GM23248 (cell line): Measurements from ENCODE around the gene MACF1. TPM values are rescaled to one million over a fixed set of nuclear protein-coding genes. Genes with fewer than 3 reads are reported as not detected.
"Not testable (repeated sequence)": the region's sequence is repeated elsewhere in the genome, so short reads cannot be mapped to it uniquely, and the experiment has no call there.

Experiments
- DNase-seq: peaks from one replicate; pipeline ENCODE4 v3.0.0-alpha.2; 2015
- H2AFZ ChIP-seq: fragments of 200-600 bp; sonication (generic); 2 replicates; pipeline ENCODE4 v1.6.1; 2016; ENCODE audit warnings: antibody characterized with exemption
- H3F3A ChIP-seq: fragments of 200-600 bp; sonication (generic); 2 replicates; pipeline ENCODE4 v1.6.1; 2016; ENCODE audit warnings: mild to moderate bottlenecking, antibody characterized with exemption, mixed run types; ENCODE audit not compliant: insufficient read depth
- H3K27ac ChIP-seq: fragments of 200-600 bp; sonication (generic); 2 replicates; pipeline ENCODE4 v1.5.1; 2016; ENCODE audit warnings: mild to moderate bottlenecking
- H3K27me3 ChIP-seq: fragments of 200-600 bp; sonication (generic); replicated peaks from 2 replicates; pipeline ENCODE4 v1.6.1; 2016; ENCODE audit warnings: mild to moderate bottlenecking; ENCODE audit not compliant: insufficient read depth
- H3K36me3 ChIP-seq: fragments of 200-600 bp; sonication (generic); 2 replicates; pipeline ENCODE4 v1.6.1; 2016; ENCODE audit warnings: low read depth, mild to moderate bottlenecking
- H3K4me1 ChIP-seq: fragments of 200-600 bp; sonication (generic); 2 replicates; pipeline ENCODE4 v1.6.1; 2016; ENCODE audit warnings: mild to moderate bottlenecking; ENCODE audit not compliant: insufficient read depth
- H3K4me2 ChIP-seq: fragments of 200-600 bp; sonication (generic); one replicate; pipeline ENCODE4 v1.6.1; 2016; ENCODE audit warnings: mild to moderate bottlenecking; ENCODE audit not compliant: unreplicated experiment
- H3K4me3 ChIP-seq: fragments of 200-600 bp; sonication (generic); 2 replicates; pipeline ENCODE4 v1.5.1; 2016; ENCODE audit warnings: mild to moderate bottlenecking
- H3K79me2 ChIP-seq: fragments of 200-600 bp; sonication (generic); 2 replicates; pipeline ENCODE4 v1.6.1; 2016; ENCODE audit warnings: mild to moderate bottlenecking; ENCODE audit not compliant: insufficient read depth
- H3K9ac ChIP-seq: fragments of 200-600 bp; sonication (generic); 2 replicates; pipeline ENCODE4 v1.6.1; 2016; ENCODE audit warnings: mild to moderate bottlenecking
- H3K9me2 ChIP-seq: fragments of 200-600 bp; sonication (generic); 2 replicates; pipeline ENCODE4 v1.6.1; 2016; ENCODE audit warnings: mixed run types, mild to moderate bottlenecking, moderate library complexity; ENCODE audit not compliant: insufficient read depth
- H3K9me3 ChIP-seq: fragments of 200-600 bp; sonication (generic); one replicate; pipeline ENCODE4 v1.6.1; 2017; ENCODE audit warnings: low read depth
- H4K20me1 ChIP-seq: fragments of 200-600 bp; sonication (generic); 2 replicates; pipeline ENCODE4 v1.6.0; 2016; ENCODE audit not compliant: insufficient read depth
- EZH2 ChIP-seq: fragments of 200-600 bp; sonication (generic); IDR thresholded peaks from 2 replicates; pipeline ENCODE4 v1.6.1; 2018; ENCODE audit warnings: antibody characterized with exemption, mild to moderate bottlenecking; ENCODE audit not compliant: insufficient read depth, poor library complexity, severe bottlenecking
- EZH2phosphoT487 ChIP-seq: fragments of 200-600 bp; sonication (generic); IDR thresholded peaks from 2 replicates; pipeline ENCODE4 v1.6.1; 2018; ENCODE audit warnings: antibody characterized with exemption, moderate library complexity, mild to moderate bottlenecking, low read depth; ENCODE audit not compliant: insufficient read depth
- WGBS, 2 experiments: methylation state at CpG; one replicate each; pipeline ENCODE4 v1.1.6; 2015 to 2017; ENCODE audit warnings: low lambda C conversion rate in 2 of 2, low coverage in 1 of 2; ENCODE audit errors: missing lambda C conversion rate in 2 of 2; 5-methylcytosine and 5-hydroxymethylcytosine counted together
- in situ Hi-C: fragments of 300-500 bp; cut with MboI; formaldehyde crosslinking; loops from 2 replicates; pipeline ENCODE4 v1.15.0; 2020
- polyA plus RNA-seq: library from polyadenylated mRNA; unstranded; fragments of >200 nt; fragmentation: Nextera tagmentation; extraction: Ambion mirVana; gene quantifications from 2 replicates; pipeline ENCODE4 v1.2.1, GENCODE V29; 2016
- total RNA-seq: library from RNA; depleted of rRNA; stranded (reverse); fragments of >200 nt; shearing (Covaris generic); gene quantifications from 2 replicates; pipeline ENCODE4 v1.2.3, GENCODE V29; 2014

Gene MACF1
- total and polyA plus RNA-seq, 2 experiments from 2014 or later: 55.1 to 177 TPM

- Histone ChIP-seq H3K36me3 (peaks cover 21% of the 10 kb centered on the region), H3F3A (peaks cover 40% of the 10 kb centered on the region), H2AFZ (no peak overlapping the region), H3K27me3 (no peaks in the 10 kb centered on the region; the same call in 1 of the 2 replicates), H3K9me3 (no peaks in the 10 kb centered on the region), H3K4me3 (peak overlapping the region; percentile 45; the same call in 1 of the 2 replicates), H4K20me1 (no peaks in the 10 kb centered on the region), H3K27ac (no peak overlapping the region), H3K4me1 (no peaks in the 10 kb centered on the region), H3K79me2 (no peaks in the 10 kb centered on the region), H3K9me2 (no peaks in the 10 kb centered on the region), H3K9ac (no peak overlapping the region), H3K4me2 (no peak overlapping the region)
- WGBS, 2 experiments: 18 to 20% methylated on average over 24 to 28 of the region's 32 CpGs
- TF ChIP-seq EZH2 (no peak), EZH2phosphoT487 (no peak)
- DNase-seq: peak; percentile 15
- in situ Hi-C loops: no loop called here
Measured at GRCh38 chr1:39490596-39491145, 286.2 kb downstream of the MACF1 start.

- no peaks in the 10 kb centered on the region for H4K20me1 ChIP-seq
Measured at GRCh38 chr1:39491146-39491921, 286.8 kb downstream of the MACF1 start, which contains the start of gene BMP8A. Gene BMP8A, plus strand, starts transcription at chr1:39491636. Its CDS starts 356 bp downstream, at chr1:39491992.

GRCh38 chr1:39492118-39493042, 287.9 kb downstream of the MACF1 start:
- H3K9me3 ChIP-seq, in situ Hi-C loops, H3K36me3 ChIP-seq, H2AFZ ChIP-seq, H3K4me3 ChIP-seq, DNase-seq, H3K4me1 ChIP-seq, H3K9ac ChIP-seq, H3K9me2 ChIP-seq, H3K79me2 ChIP-seq, H3K27me3 ChIP-seq, H4K20me1 ChIP-seq, H3K27ac ChIP-seq, H3K4me2 ChIP-seq: not testable (repeated sequence)
- peaks cover 24% of the 10 kb centered on the region for H3F3A ChIP-seq
- 21 to 22% methylated on average over 45 to 54 of the region's 67 CpGs for WGBS, 2 experiments

More at GRCh38 chr1:39491146-39491921, 286.8 kb downstream of the MACF1 start, which contains the start of gene BMP8A:
- Histone ChIP-seq H3K9me2 (no peaks in the 10 kb centered on the region), H3K36me3 (peaks cover 14% of the 10 kb centered on the region), H3F3A (peaks cover 33% of the 10 kb centered on the region), H3K27ac (no peak within 1 kb of the TSS), H3K9me3 (no peaks in the 10 kb centered on the region), H3K79me2 (no peaks in the 10 kb centered on the region), H2AFZ (0 out of 2 replicates have a peak within 1 kb of the TSS, but pooled peaks have one; percentile 32), H3K4me1 (no peaks in the 10 kb centered on the region), H3K9ac (no peak within 1 kb of the TSS), H3K4me3 (peak within 1 kb of the TSS; percentile 45; the same call in 1 of the 2 replicates), H3K27me3 (no peaks in the 10 kb centered on the region; the same call in 1 of the 2 replicates), H3K4me2 (no peak within 1 kb of the TSS)
- TF ChIP-seq EZH2 (no peak), EZH2phosphoT487 (no peak)
- 1 to 2% methylated on average over 33 to 83 of the region's 112 CpGs for WGBS, 2 experiments
- in situ Hi-C loops: no loop called here
- peak; percentile 67 for DNase-seq

- DNase-seq, H4K20me1 ChIP-seq, H3K27ac ChIP-seq, H3K9ac ChIP-seq, in situ Hi-C loops, H3K4me1 ChIP-seq, H3K9me3 ChIP-seq, H3K27me3 ChIP-seq, H3K4me2 ChIP-seq, H3K79me2 ChIP-seq, H3K36me3 ChIP-seq, H3K4me3 ChIP-seq, H3K9me2 ChIP-seq, H2AFZ ChIP-seq: not testable (repeated sequence)
- H3F3A ChIP-seq: peaks cover 16% of the 10 kb centered on the region
- 81% methylated on average over 13 of the region's 13 CpGs for WGBS, 2 experiments
Measured at GRCh38 chr1:39493043-39493810, 288.7 kb downstream of the MACF1 start.
